ENCODE results near the gene RTL9. TPM values are rescaled to one million over a fixed set of nuclear protein-coding genes. Genes with fewer than 3 reads are reported as not detected.

RTL9 gene
- total RNA-seq: not detected
- total RNA-seq (2013): 0.02 TPM

DNA sequence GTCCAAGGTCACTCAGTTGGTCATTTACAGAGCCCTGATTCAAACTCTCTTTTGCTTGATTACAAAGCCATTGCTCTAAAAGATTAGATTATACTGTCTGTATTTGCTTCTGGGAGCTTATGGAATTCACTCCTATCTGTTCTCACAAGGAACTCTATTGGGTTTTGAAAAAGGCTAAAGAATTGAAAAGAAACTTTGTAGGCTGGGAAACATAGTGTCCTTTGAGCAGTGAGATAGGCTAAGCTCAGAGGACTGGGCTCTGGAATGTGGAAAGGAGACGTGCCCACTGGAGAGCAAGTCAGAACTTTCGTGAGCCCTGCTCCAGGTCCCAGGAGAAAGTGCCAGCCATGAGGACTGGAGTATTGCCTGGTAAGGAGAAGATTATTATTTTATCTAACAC, at the start of gene RTL9:
TSS of gene RTL9 (plus strand) at position 301 of the 400 bp plus-strand sequence. CDS start 91,770 bp downstream, outside the sequence.
- no peak within 1 kb of the TSS for H3K4me3 Mint-ChIP-seq
- TF ChIP-seq, protein P1, sequence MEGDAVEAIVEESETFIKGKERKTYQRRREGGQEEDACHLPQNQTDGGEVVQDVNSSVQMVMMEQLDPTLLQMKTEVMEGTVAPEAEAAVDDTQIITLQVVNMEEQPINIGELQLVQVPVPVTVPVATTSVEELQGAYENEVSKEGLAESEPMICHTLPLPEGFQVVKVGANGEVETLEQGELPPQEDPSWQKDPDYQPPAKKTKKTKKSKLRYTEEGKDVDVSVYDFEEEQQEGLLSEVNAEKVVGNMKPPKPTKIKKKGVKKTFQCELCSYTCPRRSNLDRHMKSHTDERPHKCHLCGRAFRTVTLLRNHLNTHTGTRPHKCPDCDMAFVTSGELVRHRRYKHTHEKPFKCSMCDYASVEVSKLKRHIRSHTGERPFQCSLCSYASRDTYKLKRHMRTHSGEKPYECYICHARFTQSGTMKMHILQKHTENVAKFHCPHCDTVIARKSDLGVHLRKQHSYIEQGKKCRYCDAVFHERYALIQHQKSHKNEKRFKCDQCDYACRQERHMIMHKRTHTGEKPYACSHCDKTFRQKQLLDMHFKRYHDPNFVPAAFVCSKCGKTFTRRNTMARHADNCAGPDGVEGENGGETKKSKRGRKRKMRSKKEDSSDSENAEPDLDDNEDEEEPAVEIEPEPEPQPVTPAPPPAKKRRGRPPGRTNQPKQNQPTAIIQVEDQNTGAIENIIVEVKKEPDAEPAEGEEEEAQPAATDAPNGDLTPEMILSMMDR (IDR thresholded peaks at IDR 0.05): no peak
- intact Hi-C loops (cut with micrococcal nuclease): no loop called here
- no peak for DNase-seq
- no peak for ATAC-seq
- H3K4me3 ChIP-seq (ENCODE audit: low read length): no peak within 1 kb of the TSS
- H3K9me3 ChIP-seq (ENCODE audit: control insufficient read depth, insufficient read depth, low read length): no peaks in the 10 kb centered on the region
- H3K27ac Mint-ChIP-seq: no peak within 1 kb of the TSS
- 83% methylated on average over 2 of the region's 2 CpGs for WGBS (ENCODE audit: insufficient coverage)
- H3K27ac ChIP-seq (ENCODE audit: low read length): no peak within 1 kb of the TSS
- H3K27me3 ChIP-seq (ENCODE audit: control insufficient read depth, insufficient read depth, low read length): no peaks in the 10 kb centered on the region
- H3K36me3 ChIP-seq (ENCODE audit: control insufficient read depth, insufficient read depth, low read length): no peaks in the 10 kb centered on the region
- no peaks in the 10 kb centered on the region for H3K4me1 Mint-ChIP-seq
- no peaks in the 10 kb centered on the region for H3K9me3 Mint-ChIP-seq
- no peaks in the 10 kb centered on the region for H3K36me3 Mint-ChIP-seq
- H3K4me1 ChIP-seq (ENCODE audit: control insufficient read depth, insufficient read depth, low read length): no peaks in the 10 kb centered on the region
- H3K27me3 Mint-ChIP-seq (ENCODE audit: low read depth in 2 of 2): peaks cover 0 to 4% of the 10 kb centered on the region in 2 donors

DNA sequence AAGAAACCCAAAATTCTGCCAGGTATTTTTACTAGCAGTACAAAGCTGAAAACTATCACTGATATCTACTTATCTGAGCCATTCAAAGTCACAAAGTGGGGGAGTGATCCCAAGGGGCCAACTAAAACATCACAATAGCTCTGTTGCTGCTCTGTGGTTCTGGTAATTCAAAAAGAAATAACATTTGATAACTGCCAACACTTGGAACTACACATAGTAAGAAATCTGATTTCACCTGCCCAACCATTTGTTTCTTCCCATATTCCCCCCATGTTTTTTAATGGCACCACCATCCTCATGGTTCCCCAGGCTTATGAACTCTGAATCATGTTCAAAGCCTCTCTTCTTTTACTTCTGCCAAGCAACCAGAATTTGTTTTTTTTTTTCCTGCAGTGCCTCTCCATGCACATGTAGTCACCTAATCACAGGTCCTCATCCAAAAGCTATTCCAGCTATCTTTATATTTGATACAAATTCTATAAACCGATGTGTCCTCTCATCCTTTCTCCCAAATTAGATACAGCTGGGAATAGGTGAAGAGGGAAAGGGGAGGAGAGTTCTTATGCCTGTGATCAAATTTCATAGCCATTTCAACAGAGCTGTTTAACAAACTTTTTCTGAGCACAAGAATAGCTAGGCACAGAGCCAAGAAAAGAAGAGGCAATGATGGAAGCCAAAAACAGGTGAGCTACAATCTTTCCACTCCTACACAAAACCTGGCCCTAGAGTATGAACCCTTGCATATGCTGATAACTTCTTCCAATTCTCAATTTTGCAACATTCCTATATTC, 48.5 kb upstream of the RTL9 start:
- Mint-ChIP-seq H3K36me3 (no peaks in the 10 kb centered on the region), H3K4me1 (peaks cover 35 to 44% of the 10 kb centered on the region in 2 donors), H3K27ac (peak overlapping the region; percentile 6 to 86), H3K27me3 (ENCODE audit: low read depth in 2 of 2) (no peaks in the 10 kb centered on the region), H3K9me3 (no peaks in the 10 kb centered on the region), H3K4me3 (no peak overlapping the region)
- no peak for ATAC-seq
- Histone ChIP-seq H3K9me3 (ENCODE audit: control insufficient read depth, insufficient read depth, low read length) (no peaks in the 10 kb centered on the region), H3K27me3 (ENCODE audit: control insufficient read depth, insufficient read depth, low read length) (no peaks in the 10 kb centered on the region), H3K27ac (ENCODE audit: low read length) (no peak overlapping the region), H3K4me3 (ENCODE audit: low read length) (no peak overlapping the region), H3K4me1 (ENCODE audit: control insufficient read depth, insufficient read depth, low read length) (no peaks in the 10 kb centered on the region), H3K36me3 (ENCODE audit: control insufficient read depth, insufficient read depth, low read length) (no peaks in the 10 kb centered on the region)
- TF ChIP-seq, protein P1 (IDR thresholded peaks at IDR 0.05): no peak
- no peak for DNase-seq
- no CpG with 5 or more reads among the region's 1 CpG for WGBS (ENCODE audit: insufficient coverage)
- intact Hi-C loops (cut with micrococcal nuclease): no loop called here

DNA sequence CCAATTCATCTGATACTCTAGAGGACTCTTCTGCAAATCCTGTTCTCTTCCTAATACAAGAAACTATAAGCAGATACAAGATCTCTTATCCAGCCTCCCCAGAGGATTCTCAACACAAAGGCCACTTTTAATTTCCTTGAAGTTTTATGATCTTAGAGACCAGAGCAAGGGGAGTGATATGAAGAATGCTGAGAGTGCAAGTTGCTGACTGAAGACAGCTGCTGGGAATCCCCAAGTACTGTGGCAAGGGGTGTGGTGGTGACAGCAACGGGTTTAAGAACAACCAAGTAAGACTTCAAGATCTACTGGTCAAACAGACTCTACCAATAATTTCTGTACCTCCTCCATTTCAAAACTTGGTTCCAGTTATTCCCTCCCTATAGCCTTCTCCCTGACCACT, 47.8 kb upstream of the RTL9 start:
- no peak overlapping the region for H3K4me3 Mint-ChIP-seq
- no peaks in the 10 kb centered on the region for H3K9me3 ChIP-seq (ENCODE audit: control insufficient read depth, insufficient read depth, low read length)
- H3K27ac Mint-ChIP-seq: peak overlapping the region; percentile 6 to 86
- no peak overlapping the region for H3K4me3 ChIP-seq (ENCODE audit: low read length)
- H3K4me1 ChIP-seq (ENCODE audit: control insufficient read depth, insufficient read depth, low read length): no peaks in the 10 kb centered on the region
- H3K36me3 Mint-ChIP-seq: no peaks in the 10 kb centered on the region
- intact Hi-C loops (cut with micrococcal nuclease): no loop called here
- no peaks in the 10 kb centered on the region for H3K27me3 ChIP-seq (ENCODE audit: control insufficient read depth, insufficient read depth, low read length)
- DNase-seq (peak; percentile 15 to 64), ATAC-seq (peak; percentile 79 to 96 (median 91))
- no CpG with 5 or more reads among the region's 1 CpG for WGBS (ENCODE audit: insufficient coverage)
- H3K36me3 ChIP-seq (ENCODE audit: control insufficient read depth, insufficient read depth, low read length): no peaks in the 10 kb centered on the region
- no peaks in the 10 kb centered on the region for H3K9me3 Mint-ChIP-seq
- TF ChIP-seq, protein P1 (IDR thresholded peaks at IDR 0.05): no peak
- no peak overlapping the region for H3K27ac ChIP-seq (ENCODE audit: low read length)
- peaks cover 39 to 44% of the 10 kb centered on the region in 2 donors for H3K4me1 Mint-ChIP-seq
- H3K27me3 Mint-ChIP-seq (ENCODE audit: low read depth in 2 of 2): no peaks in the 10 kb centered on the region
